AG04449 (cell line): ENCODE data around the gene DPF3.

Source experiments
- CTCF ChIA-PET: fragments of 350-600 bp; formaldehyde crosslinking; extraction: SDS; loops from one replicate; lab custom pipeline; 2021; ENCODE audit warnings: antibody characterized with exemption; lab: Yijun Ruan, JAX
- POLR2A ChIA-PET: fragments of 400-600, 350-600 bp; formaldehyde crosslinking; extraction: SDS; loops from one replicate; lab custom pipeline; 2020; ENCODE audit warnings: antibody characterized with exemption, inconsistent platforms; lab: Yijun Ruan, JAX
- DNase-seq: peaks from one replicate; pipeline ENCODE4 v3.0.0-alpha.2; 2010; ENCODE audit warnings: low read depth, low spot score
- H3K4me3 ChIP-seq: 2 replicates; pipeline ENCODE4 v1.5.1; 2011; ENCODE audit warnings: low read depth, mild to moderate bottlenecking, control low read depth, low read length
- TF ChIP-seq, protein P1 (sequence below): IDR thresholded peaks from one replicate; pipeline ENCODE4 v1.5.1; 2011; ENCODE audit warnings: mild to moderate bottlenecking, moderate library complexity, low read length, control low read depth, inconsistent platforms; ENCODE audit not compliant: insufficient read depth; ENCODE audit errors: missing control alignments

The DPF3 gene

GRCh38 chr14:72775923-72776554, 117.9 kb downstream of the DPF3 start:
- H3K4me3 ChIP-seq: no peak overlapping the region
- ChIA-PET CTCF (no interaction called here), POLR2A (no interaction called here)
- no peak for DNase-seq
- TF ChIP-seq, protein P1, sequence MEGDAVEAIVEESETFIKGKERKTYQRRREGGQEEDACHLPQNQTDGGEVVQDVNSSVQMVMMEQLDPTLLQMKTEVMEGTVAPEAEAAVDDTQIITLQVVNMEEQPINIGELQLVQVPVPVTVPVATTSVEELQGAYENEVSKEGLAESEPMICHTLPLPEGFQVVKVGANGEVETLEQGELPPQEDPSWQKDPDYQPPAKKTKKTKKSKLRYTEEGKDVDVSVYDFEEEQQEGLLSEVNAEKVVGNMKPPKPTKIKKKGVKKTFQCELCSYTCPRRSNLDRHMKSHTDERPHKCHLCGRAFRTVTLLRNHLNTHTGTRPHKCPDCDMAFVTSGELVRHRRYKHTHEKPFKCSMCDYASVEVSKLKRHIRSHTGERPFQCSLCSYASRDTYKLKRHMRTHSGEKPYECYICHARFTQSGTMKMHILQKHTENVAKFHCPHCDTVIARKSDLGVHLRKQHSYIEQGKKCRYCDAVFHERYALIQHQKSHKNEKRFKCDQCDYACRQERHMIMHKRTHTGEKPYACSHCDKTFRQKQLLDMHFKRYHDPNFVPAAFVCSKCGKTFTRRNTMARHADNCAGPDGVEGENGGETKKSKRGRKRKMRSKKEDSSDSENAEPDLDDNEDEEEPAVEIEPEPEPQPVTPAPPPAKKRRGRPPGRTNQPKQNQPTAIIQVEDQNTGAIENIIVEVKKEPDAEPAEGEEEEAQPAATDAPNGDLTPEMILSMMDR: no peak

DNA sequence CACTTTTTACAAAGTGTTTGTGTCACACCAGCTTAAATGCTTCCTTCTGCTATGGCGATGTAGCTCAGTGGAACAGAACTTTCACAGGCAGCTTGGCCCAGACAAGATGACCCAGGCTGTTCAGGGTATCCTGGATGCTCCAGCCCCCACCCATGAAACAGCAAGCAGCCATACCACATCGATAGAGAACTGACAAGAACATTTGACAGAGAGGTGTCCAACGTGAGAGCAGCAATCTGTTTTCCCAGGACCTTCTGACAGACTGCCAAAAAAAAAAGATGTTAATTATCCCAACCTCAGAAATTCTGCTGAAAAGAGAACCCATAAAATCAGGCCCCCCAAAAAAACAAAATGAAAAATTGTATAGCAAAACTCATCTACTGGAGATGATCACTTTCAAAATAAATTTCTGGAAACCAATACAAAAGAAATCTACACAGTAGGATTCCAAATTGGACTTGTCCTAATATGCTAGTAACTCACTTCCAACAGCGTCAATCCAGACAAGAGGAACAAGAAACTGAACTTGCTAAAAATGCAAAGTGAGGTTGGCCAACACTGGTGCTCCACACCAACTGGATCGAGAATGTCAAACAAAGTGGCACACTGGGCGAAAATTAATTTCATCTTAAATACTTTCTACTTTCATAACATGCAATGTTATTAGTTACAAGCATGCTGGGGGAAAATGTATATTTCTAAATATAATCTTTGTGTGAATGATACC, 118.8 kb downstream of the DPF3 start:
- CTCF ChIA-PET: interaction anchor here (0.5 to 1.0 kb wide), 2 partner anchors 13 to 697 kb away, joined by 3 to 4 read pairs; no protein-coding TSS in a partner anchor
- no peak for DNase-seq
- H3K4me3 ChIP-seq: no peak overlapping the region
- TF ChIP-seq, protein P1: no peak
- POLR2A ChIA-PET: no interaction called here

GRCh38 chr14:72774141-72774540, 119.8 kb downstream of the DPF3 start:
- no peak for DNase-seq
- no peak overlapping the region for H3K4me3 ChIP-seq
- CTCF ChIA-PET: interaction anchor here (1.0 kb wide), 1 partner anchor 12 kb away, joined by 3 read pairs; no protein-coding TSS in a partner anchor
- POLR2A ChIA-PET: no interaction called here
- TF ChIP-seq, protein P1: no peak

- ChIA-PET POLR2A (no interaction called here), CTCF (interaction anchor here (0.8 to 2.0 kb wide), 2 partner anchors 8 to 19 kb away, joined by 3 to 4 read pairs; no protein-coding TSS in a partner anchor)
- no peak for DNase-seq
- TF ChIP-seq, protein P1: no peak
- H3K4me3 ChIP-seq: no peak overlapping the region
Measured at GRCh38 chr14:72771561-72771960, 122.3 kb downstream of the DPF3 start.

DNA sequence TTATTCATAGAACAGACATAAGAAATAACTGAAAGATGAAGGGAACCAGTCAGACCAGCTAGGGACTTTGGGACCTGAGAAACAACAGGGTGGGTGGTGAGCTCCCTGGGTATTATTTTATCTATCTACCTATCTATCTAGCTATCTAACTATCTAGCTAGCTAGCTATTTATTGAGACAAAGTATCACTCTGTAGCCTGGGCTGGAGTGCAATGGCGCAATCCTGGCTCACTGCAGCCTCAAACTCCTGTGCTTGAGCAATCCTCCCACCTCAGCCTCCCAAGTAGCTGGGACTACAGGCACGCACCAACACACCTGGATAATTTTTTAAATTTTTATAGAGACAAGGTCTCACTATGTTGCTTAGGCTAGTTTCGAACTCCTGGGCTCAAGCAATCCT, 127.6 kb downstream of the DPF3 start:
- POLR2A ChIA-PET: no interaction called here
- TF ChIP-seq, protein P1: no peak
- H3K4me3 ChIP-seq: no peak overlapping the region
- DNase-seq: no peak
- CTCF ChIA-PET: interaction anchor here (1.3 to 1.4 kb wide), 2 partner anchors 14 to 252 kb away, joined by 3 to 4 read pairs; no protein-coding TSS in a partner anchor

DNA sequence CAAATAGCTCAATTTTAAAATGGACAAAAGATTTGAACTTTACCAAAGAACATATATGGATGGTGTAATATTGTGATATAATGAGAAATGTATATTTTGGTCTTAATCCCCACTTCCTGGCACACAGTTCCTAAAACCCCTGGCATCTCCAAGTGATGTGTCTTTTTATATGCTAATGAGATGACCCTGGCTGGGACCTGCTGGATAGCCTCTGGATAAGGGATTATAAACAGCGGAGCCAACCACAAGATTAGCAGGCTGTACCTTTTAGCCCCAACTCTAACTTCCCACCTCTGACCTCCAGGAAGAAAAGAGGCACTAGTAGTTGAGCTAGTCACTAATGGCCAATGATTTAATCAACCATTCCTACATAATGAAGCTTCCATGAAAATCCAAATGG, 130.0 kb downstream of the DPF3 start:
- POLR2A ChIA-PET: no interaction called here
- no peak for DNase-seq
- CTCF ChIA-PET: interaction anchor here (0.7 to 1.0 kb wide), 2 partner anchors 14 to 185 kb away, joined by 3 to 4 read pairs; no protein-coding TSS in a partner anchor
- no peak overlapping the region for H3K4me3 ChIP-seq
- TF ChIP-seq, protein P1: no peak
